ENCODE data around the gene PACS2. TPM values are rescaled to one million over a fixed set of nuclear protein-coding genes. Genes with fewer than 3 reads are reported as not detected.

Gene PACS2
- total RNA-seq, 1 experiment from 2014 or later = 100 TPM

- POLR2A ChIA-PET = no interaction called here
- H3K27ac Mint-ChIP-seq = no peak overlapping the region
- DNase-seq (ENCODE audit: low spot score) (no peak), ATAC-seq (no peak)
- peaks cover 25% of the 10 kb centered on the region for H3K27me3 Mint-ChIP-seq (ENCODE audit: low read depth)
- no peaks in the 10 kb centered on the region for H3K36me3 Mint-ChIP-seq
- TF ChIP-seq RELA (CRISPR knock-in tag; IDR thresholded peaks at IDR 0.05; ENCODE audit: borderline replicate concordance) = no peak
- TF ChIP-seq E2F5 (CRISPR knock-in tag; IDR thresholded peaks at IDR 0.05) = no peak
- TF ChIP-seq ZNF317 (CRISPR knock-in tag; IDR thresholded peaks at IDR 0.05; ENCODE audit: borderline replicate concordance, low read depth) = no peak
- TF ChIP-seq ZNF532 (CRISPR knock-in tag; IDR thresholded peaks at IDR 0.05; ENCODE audit: borderline replicate concordance) = no peak
- no peak for TF ChIP-seq NR2C2 (CRISPR knock-in tag; IDR thresholded peaks at IDR 0.05)
- no peak for TF ChIP-seq CDX4 (CRISPR knock-in tag; IDR thresholded peaks at IDR 0.05; ENCODE audit: borderline replicate concordance)
- no peak overlapping the region for H3K4me3 Mint-ChIP-seq
- H3K4me1 Mint-ChIP-seq = peaks cover 19% of the 10 kb centered on the region
- CTCF ChIA-PET = no interaction called here
- no peaks in the 10 kb centered on the region for H3K9me3 Mint-ChIP-seq
These were observed 9.2 kb upstream of the PACS2 start for GRCh38 chr14:105305345-105305744.

- Mint-ChIP-seq H3K27me3 (ENCODE audit: low read depth) (peaks cover 25% of the 10 kb centered on the region), H3K4me1 (peaks cover 19% of the 10 kb centered on the region), H3K9me3 (no peaks in the 10 kb centered on the region), H3K4me3 (no peak overlapping the region), H3K27ac (no peak overlapping the region), H3K36me3 (no peaks in the 10 kb centered on the region)
- ChIA-PET POLR2A (no interaction called here), CTCF (no interaction called here)
- no peak for ATAC-seq
- no peak for DNase-seq (ENCODE audit: low spot score)
- no peak for TF ChIP-seq SP1 (CRISPR knock-in tag; conservative IDR thresholded peaks at IDR 0.05)
- no peak for TF ChIP-seq ZNF138 (CRISPR knock-in tag; conservative IDR thresholded peaks at IDR 0.05)
- no peak for TF ChIP-seq ESRRA (CRISPR knock-in tag; IDR thresholded peaks at IDR 0.05; ENCODE audit: borderline replicate concordance)
- TF ChIP-seq EMX1 (CRISPR knock-in tag; IDR thresholded peaks at IDR 0.05) = no peak
- no peak for TF ChIP-seq ZNF219 (CRISPR knock-in tag; IDR thresholded peaks at IDR 0.05; ENCODE audit: borderline replicate concordance)
- no peak for TF ChIP-seq ZNF425 (CRISPR knock-in tag; conservative IDR thresholded peaks at IDR 0.05)
- TF ChIP-seq IRF2 (CRISPR knock-in tag; IDR thresholded peaks at IDR 0.05; ENCODE audit: borderline replicate concordance, low read depth) = no peak
- TF ChIP-seq CREB1 (CRISPR knock-in tag; IDR thresholded peaks at IDR 0.05) = no peak
- no peak for TF ChIP-seq USF2 (CRISPR knock-in tag; IDR thresholded peaks at IDR 0.05)
- no peak for TF ChIP-seq FOXP1 (CRISPR knock-in tag; IDR thresholded peaks at IDR 0.05; ENCODE audit: borderline replicate concordance)
- TF ChIP-seq ZNF512 (CRISPR knock-in tag; IDR thresholded peaks at IDR 0.05; ENCODE audit: borderline replicate concordance) = no peak
- TF ChIP-seq OVOL2 (CRISPR knock-in tag; IDR thresholded peaks at IDR 0.05; ENCODE audit: borderline replicate concordance) = no peak
- TF ChIP-seq PRDM15 (CRISPR knock-in tag; IDR thresholded peaks at IDR 0.05) = no peak
These were observed 8.8 kb upstream of the PACS2 start for GRCh38 chr14:105305791-105306190.
